Measurements from ENCODE around the gene DCDC2B.

The DCDC2B gene

DNA sequence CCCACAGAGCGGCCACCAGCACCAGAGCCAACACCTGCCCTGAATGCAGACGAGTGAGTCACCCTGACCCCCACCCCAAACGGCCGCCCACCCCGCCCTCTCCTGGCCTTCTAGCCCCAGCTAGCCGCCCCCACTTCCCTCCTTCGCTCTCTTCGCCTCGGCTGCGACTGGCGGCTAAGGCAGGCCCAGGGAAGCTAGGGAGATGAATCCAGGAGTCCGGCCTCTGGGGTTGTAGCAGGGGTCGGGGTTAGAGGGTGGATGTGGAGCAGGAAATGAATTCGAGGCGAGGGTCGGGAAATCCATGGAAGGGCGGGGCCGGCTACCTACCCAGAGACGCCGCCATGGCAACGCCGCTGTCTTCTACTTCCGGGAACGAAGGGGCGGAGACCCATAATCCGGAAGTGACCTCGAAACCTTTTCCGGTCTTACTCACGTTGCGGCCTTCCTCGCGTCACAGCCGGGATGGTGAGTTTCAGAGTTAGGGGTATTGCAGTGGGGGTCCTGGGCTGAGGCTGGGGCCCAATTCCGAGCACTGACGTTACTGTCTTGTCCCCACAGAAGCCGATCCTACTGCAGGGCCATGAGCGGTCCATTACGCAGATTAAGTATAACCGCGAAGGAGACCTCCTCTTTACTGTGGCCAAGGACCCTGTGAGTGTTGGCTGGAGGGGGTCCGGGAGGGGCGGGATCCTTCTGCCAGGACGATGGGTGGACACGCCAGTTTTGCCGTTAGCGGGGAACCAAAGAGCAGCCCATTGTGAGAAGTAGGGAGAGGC lies 13.3 kb downstream of the DCDC2B start, which contains the start of the genes EIF3I and TMEM234 (continued):
- no peak for TF ChIP-seq PPARA (CRISPR knock-in tag; IDR thresholded peaks at IDR 0.05; ENCODE audit: borderline replicate concordance)
- TF ChIP-seq ZNF70 (CRISPR knock-in tag; IDR thresholded peaks at IDR 0.05), result no peak

- no peak for ATAC-seq
- no peak for TF ChIP-seq ZFP3 (CRISPR knock-in tag; IDR thresholded peaks at IDR 0.05)
- no peak for TF ChIP-seq ZNF8 (CRISPR knock-in tag; IDR thresholded peaks at IDR 0.05)
- no peak for TF ChIP-seq CSDC2 (CRISPR knock-in tag; IDR thresholded peaks at IDR 0.05)
Measured at GRCh38 chr1:32223683-32224082, 14.8 kb downstream of the DCDC2B start.

- no peak for TF ChIP-seq PATZ1 (CRISPR knock-in tag; IDR thresholded peaks at IDR 0.05; ENCODE audit: borderline replicate concordance)
- TF ChIP-seq CREB5 (CRISPR knock-in tag; IDR thresholded peaks at IDR 0.05; ENCODE audit: low read depth), result no peak
- TF ChIP-seq CSDC2 (CRISPR knock-in tag; IDR thresholded peaks at IDR 0.05), result no peak
- no peak for TF ChIP-seq ZC3H10 (CRISPR knock-in tag; IDR thresholded peaks at IDR 0.05)
- no peak for TF ChIP-seq CSRNP3 (CRISPR knock-in tag; IDR thresholded peaks at IDR 0.05)
- TF ChIP-seq ZFP3 (CRISPR knock-in tag; IDR thresholded peaks at IDR 0.05), result no peak
- no peak for TF ChIP-seq ZNF70 (CRISPR knock-in tag; IDR thresholded peaks at IDR 0.05)
- TF ChIP-seq ZNF565 (CRISPR knock-in tag; conservative IDR thresholded peaks at IDR 0.05; ENCODE audit: low read depth), result no peak
- no peak for TF ChIP-seq SNAI2 (CRISPR knock-in tag; IDR thresholded peaks at IDR 0.05)
- no peak for TF ChIP-seq ARNTL (CRISPR knock-in tag; IDR thresholded peaks at IDR 0.05; ENCODE audit: borderline replicate concordance, low read depth)
- TF ChIP-seq ZFP30 (CRISPR knock-in tag; IDR thresholded peaks at IDR 0.05), result no peak
- TF ChIP-seq ESRRG (CRISPR knock-in tag; IDR thresholded peaks at IDR 0.05), result no peak
- TF ChIP-seq GLIS3 (CRISPR knock-in tag; IDR thresholded peaks at IDR 0.05), result no peak
- no peak for ATAC-seq
Measured at GRCh38 chr1:32224285-32224684, 15.4 kb downstream of the DCDC2B start.

DNA sequence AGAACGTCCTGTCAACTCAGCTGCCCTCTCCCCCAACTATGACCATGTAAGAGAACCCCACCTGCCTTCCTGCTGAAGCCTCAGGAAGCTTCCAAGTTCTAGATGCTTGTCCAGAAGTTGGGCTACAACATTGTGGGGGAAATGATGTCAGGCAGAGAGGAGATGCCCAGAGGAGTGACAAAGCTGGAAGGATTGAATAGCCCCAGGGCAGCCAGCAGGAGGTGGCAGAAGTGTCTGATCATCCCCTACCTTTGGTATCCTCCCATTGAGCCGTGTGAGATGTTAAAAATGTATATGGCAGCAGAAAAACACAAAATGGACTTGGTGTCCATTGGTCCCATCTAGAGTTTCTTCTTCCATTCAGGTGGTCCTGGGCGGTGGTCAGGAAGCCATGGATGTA lies 19.9 kb downstream of the DCDC2B start:
- ATAC-seq, result no peak
- TF ChIP-seq ESRRG (CRISPR knock-in tag; IDR thresholded peaks at IDR 0.05) (no peak), CREB5 (CRISPR knock-in tag; IDR thresholded peaks at IDR 0.05; ENCODE audit: low read depth) (no peak), PATZ1 (CRISPR knock-in tag; IDR thresholded peaks at IDR 0.05; ENCODE audit: borderline replicate concordance) (no peak), ZNF70 (CRISPR knock-in tag; IDR thresholded peaks at IDR 0.05) (no peak), SNAI2 (CRISPR knock-in tag; IDR thresholded peaks at IDR 0.05) (no peak), ARNTL (CRISPR knock-in tag; IDR thresholded peaks at IDR 0.05; ENCODE audit: borderline replicate concordance, low read depth) (no peak), GLIS3 (CRISPR knock-in tag; IDR thresholded peaks at IDR 0.05) (no peak), TOX (CRISPR knock-in tag; IDR thresholded peaks at IDR 0.05; ENCODE audit: borderline replicate concordance) (no peak), BACH2 (CRISPR knock-in tag; IDR thresholded peaks at IDR 0.05; ENCODE audit: borderline replicate concordance) (no peak)
